HK-2 (cell line): ENCODE results near the gene SAE1.
"Not testable (repeated sequence)": the region's sequence is repeated elsewhere in the genome, so short reads cannot be mapped to it uniquely, and the experiment has no call there.

Experiments used
- DNase-seq: peaks from one replicate; pipeline ENCODE4 v3.0.0-alpha.2; 2018; ENCODE audit not compliant: unreplicated experiment

Gene SAE1

GRCh38 chr19:47240996-47241918 lies 110.6 kb downstream of the SAE1 start:
- DNase-seq = peak; percentile 84

- DNase-seq = no peak
Measured at GRCh38 chr19:47241919-47242577, 111.4 kb downstream of the SAE1 start.

GRCh38 chr19:47243364-47243775 lies 112.7 kb downstream of the SAE1 start:
- no peak for DNase-seq

DNA sequence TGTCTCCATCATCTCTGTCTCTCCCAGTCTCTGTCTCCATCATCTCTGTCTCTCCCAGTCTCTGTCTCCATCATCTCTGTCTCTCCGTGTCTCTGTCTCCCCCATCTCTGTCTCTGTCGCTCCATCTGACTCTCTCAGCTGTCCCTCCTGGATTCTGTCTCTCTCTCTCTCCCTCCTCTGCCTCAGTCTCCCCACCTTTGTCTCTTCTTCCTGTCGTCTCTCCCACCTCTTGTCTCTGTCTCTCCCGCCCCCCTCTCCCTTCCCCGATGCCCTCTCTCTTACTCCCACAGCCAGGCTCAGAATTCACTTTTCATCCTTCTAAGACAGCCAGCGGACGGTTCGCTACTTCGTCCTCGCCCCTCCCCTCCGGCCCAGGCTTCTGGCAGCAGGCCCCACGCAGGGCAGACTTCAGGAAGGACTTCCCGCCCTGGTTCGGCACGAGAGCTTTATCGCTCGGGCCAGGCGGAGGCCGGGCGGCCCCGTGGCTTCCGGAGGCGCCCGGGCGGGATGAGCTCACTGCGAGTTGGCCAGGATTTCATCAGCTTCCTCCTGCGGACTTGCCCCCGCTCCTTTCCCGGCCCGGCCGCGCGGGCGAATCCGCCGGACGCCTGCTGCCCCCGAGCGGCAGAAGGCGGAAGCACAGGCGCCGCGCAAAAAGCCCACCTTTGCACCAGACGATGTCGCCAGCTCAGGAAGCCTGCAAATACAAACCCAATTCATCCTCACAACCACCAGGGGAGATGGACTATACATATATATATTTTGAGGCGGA lies 113.3 kb downstream of the SAE1 start:
- peak; percentile 96 for DNase-seq

- DNase-seq = peak; percentile 45
Measured at GRCh38 chr19:47247308-47247990, 116.8 kb downstream of the SAE1 start.

GRCh38 chr19:47253016-47253415 lies 122.4 kb downstream of the SAE1 start:
- not testable (repeated sequence) for DNase-seq

GRCh38 chr19:47253467-47253881 lies 122.8 kb downstream of the SAE1 start:
- DNase-seq = peak; percentile 51

DNA sequence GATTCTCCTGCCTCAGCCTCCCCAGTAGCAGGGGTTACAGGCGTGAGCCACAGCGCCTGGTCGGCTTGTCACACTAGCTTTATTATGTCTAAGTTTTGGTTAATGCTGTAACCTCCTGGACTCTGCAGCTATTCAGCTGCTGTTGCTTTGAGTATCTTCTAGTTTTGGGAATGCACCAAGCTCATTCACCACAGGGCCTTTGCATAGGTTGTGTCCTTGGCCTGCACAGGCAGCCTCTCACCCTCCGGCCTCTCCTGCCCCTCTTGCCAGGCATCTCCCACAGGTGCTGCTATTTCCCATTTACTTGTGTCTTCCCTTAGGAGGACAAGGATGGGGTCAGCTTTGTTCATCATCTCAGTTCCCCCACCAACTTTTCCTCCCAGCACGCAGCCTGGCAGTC lies 123.3 kb downstream of the SAE1 start:
- DNase-seq = no peak

DNA sequence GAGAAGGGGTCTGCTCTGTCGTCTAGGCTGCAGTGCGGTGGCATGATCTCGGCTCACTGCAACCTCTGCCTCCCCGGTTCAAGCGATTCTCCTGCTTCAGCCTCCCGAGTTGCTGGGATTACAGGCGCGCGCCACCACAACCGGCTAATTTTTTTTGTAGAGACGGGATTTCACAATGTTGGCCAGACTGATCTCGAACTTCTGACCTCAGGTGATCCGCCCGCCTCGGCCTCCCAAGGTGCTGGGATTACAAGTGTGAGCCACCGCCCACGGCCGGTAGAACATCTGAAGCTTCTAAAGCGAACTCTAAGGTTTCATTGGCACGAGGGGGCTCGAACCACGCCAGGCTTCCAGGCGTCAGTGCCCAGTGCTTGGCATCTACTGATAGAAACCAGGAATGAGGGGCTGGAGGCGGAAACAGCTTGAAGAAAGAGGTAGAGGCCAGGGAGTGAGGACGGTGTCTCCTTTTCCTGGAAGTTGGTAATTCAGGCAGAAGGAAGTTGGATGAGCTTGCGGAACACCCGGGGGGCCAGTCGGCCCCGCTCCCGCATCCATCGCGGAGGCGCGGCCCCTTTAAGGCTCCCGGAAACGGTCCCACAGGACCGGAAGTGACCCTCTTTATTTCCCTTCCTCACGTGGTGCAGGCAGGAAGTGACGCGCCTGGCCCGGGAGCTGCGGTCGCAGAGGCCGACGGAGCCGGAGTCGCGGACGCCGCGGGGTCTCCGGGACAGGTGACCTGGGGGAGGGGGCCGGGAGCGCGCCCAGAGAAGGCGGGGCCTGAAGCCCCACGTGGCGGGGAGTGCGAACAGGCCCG lies 125.5 kb downstream of the SAE1 start, which contains the start of gene CCDC9:
CCDC9 (plus strand) TSS at position 647 of the 814 bp plus-strand sequence. CDS start 1,876 bp downstream, outside the sequence.
- no peak for DNase-seq

DNA sequence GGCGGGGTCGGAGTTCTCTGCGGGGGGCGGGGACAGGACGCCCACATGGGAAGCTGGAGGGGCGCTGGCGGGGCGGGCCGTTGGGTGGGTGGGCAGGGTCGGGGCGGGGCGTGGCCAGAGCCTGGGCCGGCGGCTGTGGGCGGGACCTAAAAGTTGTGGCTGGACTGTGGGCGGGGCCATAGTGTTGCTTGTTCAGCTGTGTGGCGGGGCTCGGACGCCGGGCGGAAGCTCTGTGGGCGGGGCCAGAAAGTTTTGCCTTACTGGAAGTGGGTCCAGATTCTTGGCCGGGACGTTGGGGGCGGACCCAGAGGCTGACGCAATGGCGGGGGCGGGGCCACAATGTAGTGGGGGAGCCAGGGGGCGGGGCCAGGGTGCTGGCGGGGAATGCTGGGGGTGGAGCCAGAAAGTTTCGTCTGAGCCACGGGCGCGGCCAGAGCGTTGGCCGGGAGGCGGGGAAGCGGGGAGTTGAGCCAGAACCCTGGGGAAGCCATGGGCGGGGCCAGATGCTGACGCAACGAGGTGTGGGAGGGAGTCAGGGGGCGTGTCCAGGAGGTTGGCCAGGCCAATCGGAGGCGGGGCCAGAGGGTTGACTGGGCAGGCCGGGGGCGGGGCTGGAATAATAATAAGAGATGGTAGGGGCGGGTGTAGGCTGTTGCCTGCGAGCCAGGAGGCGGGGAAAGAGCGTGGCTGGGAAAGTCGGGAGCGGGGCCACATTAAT lies 126.2 kb downstream of the SAE1 start:
- DNase-seq = peak; percentile 100

DNA sequence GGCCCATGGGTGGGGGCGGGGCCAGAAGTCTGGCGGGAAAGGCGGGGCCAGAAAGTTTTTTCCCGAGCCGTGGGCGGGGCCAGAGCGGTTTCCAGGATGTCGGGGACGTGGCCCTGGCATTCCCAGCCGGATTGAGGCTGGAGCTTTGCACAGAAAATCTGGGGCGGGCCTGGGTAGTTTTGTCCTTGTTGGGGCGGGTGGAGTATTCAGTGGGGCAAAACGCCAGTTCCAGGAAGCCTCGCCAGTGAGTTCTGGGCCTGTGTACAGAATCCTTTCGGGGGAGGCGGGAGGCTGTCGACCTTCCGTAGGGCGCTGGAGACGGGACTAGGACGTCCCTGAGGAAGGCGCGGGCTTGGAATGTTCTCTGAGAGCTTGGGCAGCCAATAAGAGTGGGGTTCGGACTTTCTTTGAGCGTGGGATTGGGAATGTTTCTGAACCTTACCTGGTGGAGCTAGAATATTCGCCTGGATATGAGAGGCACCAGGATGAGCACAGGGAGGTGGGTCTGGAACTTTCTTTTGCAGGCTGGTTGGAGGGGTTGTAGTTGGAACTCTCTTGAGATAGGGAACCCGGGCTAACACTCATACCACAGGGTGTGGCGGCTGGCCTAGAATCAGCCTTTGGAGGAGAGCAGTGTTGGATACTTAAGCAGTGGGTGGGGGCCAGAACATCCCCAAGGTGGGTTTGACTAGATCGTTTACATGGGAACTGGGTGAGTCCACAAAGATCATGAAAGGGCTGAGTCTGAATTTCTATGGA lies 127.0 kb downstream of the SAE1 start:
- DNase-seq = no peak

GRCh38 chr19:47258434-47258833 lies 127.8 kb downstream of the SAE1 start:
- DNase-seq = no peak

GRCh38 chr19:47258895-47259555 lies 128.4 kb downstream of the SAE1 start:
- DNase-seq = no peak
